HG03280 (cell line): ENCODE data around the gene AHNAK2.
"Not testable (repeated sequence)": the region's sequence is repeated elsewhere in the genome, so short reads cannot be mapped to it uniquely, and the experiment has no call there.

Experiments used
- ATAC-seq: cut with Tn5 transposase; IDR thresholded peaks from one replicate; pipeline ENCODE4 v1.9.1; 2021; ENCODE audit warnings: mild to moderate bottlenecking, moderate library complexity; ENCODE audit not compliant: unreplicated experiment

AHNAK2 gene

GRCh38 chr14:104956290-104956890 lies 21.8 kb downstream of the AHNAK2 start:
- ATAC-seq = no peak

- no peak for ATAC-seq
Observed at GRCh38 chr14:104955396-104955770, 22.8 kb downstream of the AHNAK2 start.

GRCh38 chr14:104954746-104955395 lies 23.3 kb downstream of the AHNAK2 start:
- ATAC-seq = no peak

- ATAC-seq = no peak
Observed at GRCh38 chr14:104953896-104954656, 24.1 kb downstream of the AHNAK2 start.

- no peak for ATAC-seq
Observed at GRCh38 chr14:104953097-104953496, 25.1 kb downstream of the AHNAK2 start.

- ATAC-seq = not testable (repeated sequence)
Observed at GRCh38 chr14:104951863-104952657, 26.1 kb downstream of the AHNAK2 start.

- not testable (repeated sequence) for ATAC-seq
Observed at GRCh38 chr14:104950701-104951100, 27.5 kb downstream of the AHNAK2 start.

- no peak for ATAC-seq
Observed at GRCh38 chr14:104950021-104950420, 28.2 kb downstream of the AHNAK2 start.

- ATAC-seq = not testable (repeated sequence)
Observed at GRCh38 chr14:104949406-104949955, 28.7 kb downstream of the AHNAK2 start.

- no peak for ATAC-seq
Observed at GRCh38 chr14:104948736-104949031, 29.5 kb downstream of the AHNAK2 start.

- ATAC-seq = not testable (repeated sequence)
Observed at GRCh38 chr14:104947881-104948735, 30.1 kb downstream of the AHNAK2 start.

- ATAC-seq = not testable (repeated sequence)
Observed at GRCh38 chr14:104947201-104947600, 31.0 kb downstream of the AHNAK2 start.

GRCh38 chr14:104945986-104946965 lies 31.9 kb downstream of the AHNAK2 start:
- not testable (repeated sequence) for ATAC-seq

- ATAC-seq = not testable (repeated sequence)
Observed at GRCh38 chr14:104945266-104945665, 32.9 kb downstream of the AHNAK2 start.

- not testable (repeated sequence) for ATAC-seq
Observed at GRCh38 chr14:104944436-104945205, 33.6 kb downstream of the AHNAK2 start.

GRCh38 chr14:104944016-104944308 lies 34.2 kb downstream of the AHNAK2 start:
- not testable (repeated sequence) for ATAC-seq

GRCh38 chr14:104943216-104944015 lies 34.8 kb downstream of the AHNAK2 start:
- ATAC-seq = not testable (repeated sequence)

- no peak for ATAC-seq
Observed at GRCh38 chr14:104942586-104942985, 35.6 kb downstream of the AHNAK2 start.
